Trophoblast cell (in vitro differentiated cells and primary cell): ENCODE measurements around the gene FIGNL1.

Experiments
- DNase-seq, 2 donors: peaks; one replicate each; pipeline ENCODE4 v3.0.0-alpha.2; 2016
- H2AFZ ChIP-seq: 2 replicates; pipeline ENCODE4 v1.6.1; 2013; ENCODE audit warnings: low read length, moderate library complexity, mild to moderate bottlenecking; ENCODE audit not compliant: insufficient read depth, poor library complexity
- H2AK5ac ChIP-seq: 2 replicates; pipeline ENCODE4 v1.6.1; 2013; ENCODE audit warnings: mild to moderate bottlenecking, low read length
- H2BK120ac ChIP-seq: 2 replicates; pipeline ENCODE4 v1.6.1; 2013; ENCODE audit warnings: low read length, mild to moderate bottlenecking, moderate library complexity; ENCODE audit not compliant: insufficient read depth, poor library complexity
- H2BK12ac ChIP-seq: 2 replicates; pipeline ENCODE4 v1.6.1; 2013; ENCODE audit warnings: mild to moderate bottlenecking, low read length, moderate library complexity
- H2BK5ac ChIP-seq: 2 replicates; pipeline ENCODE4 v1.6.1; 2013; ENCODE audit warnings: low read length, low read depth, moderate library complexity, mild to moderate bottlenecking; ENCODE audit not compliant: poor library complexity
- H3K14ac ChIP-seq: 2 replicates; pipeline ENCODE4 v1.6.1; 2013; ENCODE audit warnings: mild to moderate bottlenecking, low read length
- H3K18ac ChIP-seq: 2 replicates; pipeline ENCODE4 v1.6.1; 2013; ENCODE audit warnings: mild to moderate bottlenecking, low read length
- H3K23ac ChIP-seq: 2 replicates; pipeline ENCODE4 v1.6.1; 2013; ENCODE audit warnings: low read length
- H3K27ac ChIP-seq: 2 replicates; pipeline ENCODE4 v1.5.1; 2013; ENCODE audit warnings: low read depth, mild to moderate bottlenecking, inconsistent platforms, low read length, moderate library complexity
- H3K27me3 ChIP-seq: 2 replicates; pipeline ENCODE4 v1.6.1; 2013; ENCODE audit warnings: inconsistent platforms, mild to moderate bottlenecking, low read length, moderate library complexity; ENCODE audit not compliant: insufficient read depth
- H3K36me3 ChIP-seq, 2 experiments: 1 replicate in 1 of 2; 2 replicates in 1 of 2; pipeline ENCODE4 v1.6.1; 2013; ENCODE audit warnings: low read length in 2 of 2, mild to moderate bottlenecking in 2 of 2, moderate library complexity in 1 of 2; ENCODE audit not compliant: insufficient read depth in 2 of 2, control insufficient read depth in 1 of 2
- H3K4ac ChIP-seq: 2 replicates; pipeline ENCODE4 v1.6.1; 2013; ENCODE audit warnings: low read depth, mild to moderate bottlenecking, low read length, moderate library complexity
- H3K4me1 ChIP-seq, 2 experiments: 1 replicate in 1 of 2; 2 replicates in 1 of 2; pipeline ENCODE4 v1.6.1; 2013; ENCODE audit warnings: low read length in 2 of 2, mild to moderate bottlenecking in 2 of 2, moderate library complexity in 1 of 2; ENCODE audit not compliant: insufficient read depth in 2 of 2, control insufficient read depth in 1 of 2
- H3K4me2 ChIP-seq: 2 replicates; pipeline ENCODE4 v1.6.1; 2013; ENCODE audit warnings: inconsistent platforms, mild to moderate bottlenecking, low read length, moderate library complexity
- H3K4me3 ChIP-seq: 2 replicates; pipeline ENCODE4 v1.5.1; 2013; ENCODE audit warnings: mild to moderate bottlenecking, low read depth, low read length, inconsistent platforms
- H3K79me1 ChIP-seq: one replicate; pipeline ENCODE4 v1.6.1; 2013; ENCODE audit warnings: low read length
- H3K79me2 ChIP-seq: 2 replicates; pipeline ENCODE4 v1.6.1; 2013; ENCODE audit warnings: low read length, mild to moderate bottlenecking; ENCODE audit not compliant: control insufficient read depth, insufficient read depth, poor library complexity
- H3K9ac ChIP-seq: 2 replicates; pipeline ENCODE4 v1.6.1; 2013; ENCODE audit warnings: mild to moderate bottlenecking, low read length
- H3K9me3 ChIP-seq: 2 replicates; pipeline ENCODE4 v1.6.1; 2013; ENCODE audit warnings: low read depth, mild to moderate bottlenecking, control low read depth, inconsistent platforms, low read length; ENCODE audit not compliant: insufficient read depth
- H4K12ac ChIP-seq: 2 replicates; pipeline ENCODE4 v1.6.1; 2013; ENCODE audit warnings: low read depth, mild to moderate bottlenecking, low read length, moderate library complexity
- H4K8ac ChIP-seq: 2 replicates; pipeline ENCODE4 v1.6.1; 2013; ENCODE audit warnings: low read depth, mild to moderate bottlenecking, low read length, moderate library complexity
- H4K91ac ChIP-seq: one replicate; pipeline ENCODE4 v1.6.1; 2013; ENCODE audit warnings: low read depth, mild to moderate bottlenecking, low read length, moderate library complexity
- WGBS: extraction: QIAGEN DNeasy Blood & Tissue Kit; methylation state at CpG from one replicate; pipeline ENCODE4 v1.1.7; 2013; ENCODE audit warnings: missing lambda C conversion rate; ENCODE audit not compliant: insufficient read length, insufficient coverage; ENCODE audit errors: extremely low coverage; 5-methylcytosine and 5-hydroxymethylcytosine counted together

FIGNL1 gene

GRCh38 chr7:50450590-50451032, 461 bp upstream of the FIGNL1 start:
- no peak overlapping the region for H2AK5ac ChIP-seq
- peak overlapping the region; percentile 72 for H4K8ac ChIP-seq
- no peak overlapping the region for H3K27ac ChIP-seq
- H2BK12ac ChIP-seq: no peak overlapping the region
- H3K27me3 ChIP-seq: no peaks in the 10 kb centered on the region
- no peaks in the 10 kb centered on the region for H3K9me3 ChIP-seq
- no peak for DNase-seq
- peak overlapping the region; percentile 27 for H3K4me3 ChIP-seq
- peak overlapping the region; percentile 60 for H3K4me2 ChIP-seq
- H3K79me2 ChIP-seq: peaks cover 4% of the 10 kb centered on the region
- H3K4ac ChIP-seq: no peak overlapping the region
- peak overlapping the region; percentile 47 for H2AFZ ChIP-seq
- peaks cover 0 to 3% of the 10 kb centered on the region in 2 experiments for H3K36me3 ChIP-seq
- H3K23ac ChIP-seq: no peak overlapping the region
- peak overlapping the region; percentile 44 for H4K91ac ChIP-seq
- H3K18ac ChIP-seq: no peak overlapping the region
- H4K12ac ChIP-seq: peak overlapping the region; percentile 55
- H2BK120ac ChIP-seq: no peak overlapping the region
- WGBS: no CpG with 5 or more reads among the region's 32 CpGs
- H3K14ac ChIP-seq: peak overlapping the region; percentile 38
- no peak overlapping the region for H2BK5ac ChIP-seq
- peaks cover 4 to 5% of the 10 kb centered on the region in 2 experiments for H3K4me1 ChIP-seq
- no peak overlapping the region for H3K9ac ChIP-seq
- peaks cover 3% of the 10 kb centered on the region for H3K79me1 ChIP-seq

DNA sequence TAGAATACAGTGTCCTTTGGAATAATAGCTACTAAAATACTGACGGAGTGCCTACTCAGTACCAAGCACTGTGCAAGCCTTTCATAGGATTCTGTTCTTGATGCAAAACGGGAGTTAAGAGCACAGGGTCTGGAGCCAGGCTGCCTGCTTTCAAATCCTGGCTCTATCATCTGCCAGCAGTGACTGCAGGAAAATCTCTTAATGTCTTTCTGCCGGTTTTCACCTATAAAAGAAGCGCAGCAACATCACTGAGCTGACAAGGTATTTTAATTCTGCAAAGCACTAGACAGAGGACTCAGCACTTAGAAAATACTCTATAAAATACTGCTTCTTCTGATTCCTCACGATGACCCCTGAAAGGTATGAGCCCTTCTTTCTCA, 659 bp downstream of the FIGNL1 start:
- Histone ChIP-seq H3K18ac (no peak overlapping the region), H2BK5ac (no peak overlapping the region), H3K36me3 (peaks cover 0 to 3% of the 10 kb centered on the region in 2 experiments), H3K4me2 (peak overlapping the region; percentile 60), H2AFZ (no peak overlapping the region), H3K27ac (no peak overlapping the region), H3K23ac (no peak overlapping the region), H3K27me3 (no peaks in the 10 kb centered on the region), H3K79me1 (peaks cover 3% of the 10 kb centered on the region), H4K12ac (no peak overlapping the region), H2AK5ac (no peak overlapping the region), H3K79me2 (peaks cover 4% of the 10 kb centered on the region), H3K14ac (no peak overlapping the region), H2BK120ac (no peak overlapping the region), H2BK12ac (no peak overlapping the region), H3K9ac (peak overlapping the region; percentile 77), H3K9me3 (no peaks in the 10 kb centered on the region), H4K8ac (peak overlapping the region; percentile 72), H3K4ac (no peak overlapping the region), H3K4me3 (peak overlapping the region; percentile 80), H4K91ac (no peak overlapping the region), H3K4me1 (peaks cover 4 to 5% of the 10 kb centered on the region in 2 experiments)
- no peak for DNase-seq
- WGBS: no CpG with 5 or more reads among the region's 5 CpGs

GRCh38 chr7:50448823-50449222, 1.3 kb downstream of the FIGNL1 start:
- no peak overlapping the region for H4K8ac ChIP-seq
- H3K9me3 ChIP-seq: no peaks in the 10 kb centered on the region
- no peak overlapping the region for H3K4ac ChIP-seq
- H3K4me1 ChIP-seq: peaks cover 4 to 5% of the 10 kb centered on the region in 2 experiments
- no peak overlapping the region for H2BK120ac ChIP-seq
- no peak overlapping the region for H3K27ac ChIP-seq
- H3K18ac ChIP-seq: no peak overlapping the region
- no peak overlapping the region for H4K91ac ChIP-seq
- no peak overlapping the region for H2AK5ac ChIP-seq
- peaks cover 4% of the 10 kb centered on the region for H3K79me2 ChIP-seq
- no peak overlapping the region for H2BK12ac ChIP-seq
- no peak overlapping the region for H3K4me3 ChIP-seq
- no peak overlapping the region for H3K23ac ChIP-seq
- no peak overlapping the region for H4K12ac ChIP-seq
- no peak overlapping the region for H3K9ac ChIP-seq
- no peaks in the 10 kb centered on the region for H3K27me3 ChIP-seq
- peaks cover 0 to 3% of the 10 kb centered on the region in 2 experiments for H3K36me3 ChIP-seq
- H3K14ac ChIP-seq: no peak overlapping the region
- no peak for DNase-seq
- H3K79me1 ChIP-seq: peaks cover 3% of the 10 kb centered on the region
- no peak overlapping the region for H3K4me2 ChIP-seq
- H2BK5ac ChIP-seq: no peak overlapping the region
- H2AFZ ChIP-seq: no peak overlapping the region

- peak; percentile 84 to 90 for DNase-seq
- peaks cover 4% of the 10 kb centered on the region for H3K79me2 ChIP-seq
- H3K18ac ChIP-seq: no peak overlapping the region
- no peak overlapping the region for H3K4me2 ChIP-seq
- H2AK5ac ChIP-seq: no peak overlapping the region
- no peak overlapping the region for H3K9ac ChIP-seq
- no peak overlapping the region for H2AFZ ChIP-seq
- H2BK120ac ChIP-seq: no peak overlapping the region
- H3K79me1 ChIP-seq: peaks cover 3% of the 10 kb centered on the region
- no CpG with 5 or more reads among the region's 4 CpGs for WGBS
- H2BK5ac ChIP-seq: no peak overlapping the region
- no peak overlapping the region for H2BK12ac ChIP-seq
- H3K4me1 ChIP-seq: peaks cover 4 to 5% of the 10 kb centered on the region in 2 experiments
- H3K27ac ChIP-seq: no peak overlapping the region
- no peak overlapping the region for H3K4me3 ChIP-seq
- H3K27me3 ChIP-seq: no peaks in the 10 kb centered on the region
- H3K23ac ChIP-seq: no peak overlapping the region
- H3K14ac ChIP-seq: no peak overlapping the region
- no peaks in the 10 kb centered on the region for H3K9me3 ChIP-seq
- H3K36me3 ChIP-seq: peaks cover 0 to 3% of the 10 kb centered on the region in 2 experiments
- H4K91ac ChIP-seq: no peak overlapping the region
- no peak overlapping the region for H4K8ac ChIP-seq
- H4K12ac ChIP-seq: no peak overlapping the region
- H3K4ac ChIP-seq: no peak overlapping the region
These were observed 3.6 kb downstream of the FIGNL1 start for GRCh38 chr7:50446542-50446960.
